ENCODE measurements around the gene RHOD.
A peak's percentile ranks its signal among the peaks of the same experiment; 100 is the strongest.

The RHOD gene

GRCh38 chr11:67022961-67023956 lies 33.4 kb upstream of the RHOD start, which contains the start of gene SYT12:
SYT12 (plus strand) TSS chr11:67023134; CDS start chr11:67030145, 7,011 bp downstream.
- peaks cover 5% of the 10 kb centered on the region for H3K4me1 ChIP-seq (ENCODE audit: control insufficient read depth, insufficient read depth, low read length)
- peak within 1 kb of the TSS; percentile 35 for H3K4me3 ChIP-seq (ENCODE audit: insufficient read depth, low read depth, low read length)
- peaks cover 44% of the 10 kb centered on the region for H3K27me3 ChIP-seq (ENCODE audit: control insufficient read depth, insufficient read depth, low read length, poor library complexity, severe bottlenecking)
- H3K27ac ChIP-seq (ENCODE audit: insufficient read depth, low read depth, low read length, poor library complexity, severe bottlenecking): no peak within 1 kb of the TSS
- WGBS, 2 experiments: 3% methylated on average over 118 of the region's 118 CpGs
- H3K9me3 ChIP-seq (ENCODE audit: control insufficient read depth, low read length): no peaks in the 10 kb centered on the region
- no peaks in the 10 kb centered on the region for H3K36me3 ChIP-seq (ENCODE audit: control insufficient read depth, insufficient read depth, low read length)

GRCh38 chr11:67023957-67024353 lies 32.7 kb upstream of the RHOD start:
- H3K27ac ChIP-seq (ENCODE audit: insufficient read depth, low read depth, low read length, poor library complexity, severe bottlenecking): no peak overlapping the region
- peaks cover 44% of the 10 kb centered on the region for H3K27me3 ChIP-seq (ENCODE audit: control insufficient read depth, insufficient read depth, low read length, poor library complexity, severe bottlenecking)
- H3K36me3 ChIP-seq (ENCODE audit: control insufficient read depth, insufficient read depth, low read length): no peaks in the 10 kb centered on the region
- peaks cover 6% of the 10 kb centered on the region for H3K4me1 ChIP-seq (ENCODE audit: control insufficient read depth, insufficient read depth, low read length)
- H3K4me3 ChIP-seq (ENCODE audit: insufficient read depth, low read depth, low read length): peak overlapping the region; percentile 35
- H3K9me3 ChIP-seq (ENCODE audit: control insufficient read depth, low read length): no peaks in the 10 kb centered on the region
- 51 to 56% methylated on average over 6 of the region's 6 CpGs for WGBS, 2 experiments

GRCh38 chr11:67024410-67024809 lies 32.2 kb upstream of the RHOD start:
- Histone ChIP-seq H3K9me3 (ENCODE audit: control insufficient read depth, low read length) (no peaks in the 10 kb centered on the region), H3K27ac (ENCODE audit: insufficient read depth, low read depth, low read length, poor library complexity, severe bottlenecking) (no peak overlapping the region), H3K4me1 (ENCODE audit: control insufficient read depth, insufficient read depth, low read length) (peaks cover 6% of the 10 kb centered on the region), H3K36me3 (ENCODE audit: control insufficient read depth, insufficient read depth, low read length) (no peaks in the 10 kb centered on the region), H3K4me3 (ENCODE audit: insufficient read depth, low read depth, low read length) (no peak overlapping the region), H3K27me3 (ENCODE audit: control insufficient read depth, insufficient read depth, low read length, poor library complexity, severe bottlenecking) (peaks cover 44% of the 10 kb centered on the region)
- 86% methylated on average over 5 of the region's 5 CpGs for whole genome bisulfite sequencing, 2 experiments

GRCh38 chr11:67024966-67025365 lies 31.7 kb upstream of the RHOD start:
- peaks cover 44% of the 10 kb centered on the region for H3K27me3 ChIP-seq (ENCODE audit: control insufficient read depth, insufficient read depth, low read length, poor library complexity, severe bottlenecking)
- 98% methylated on average over 1 of the region's 1 CpG for WGBS, 2 experiments
- H3K4me3 ChIP-seq (ENCODE audit: insufficient read depth, low read depth, low read length): no peak overlapping the region
- H3K27ac ChIP-seq (ENCODE audit: insufficient read depth, low read depth, low read length, poor library complexity, severe bottlenecking): no peak overlapping the region
- H3K9me3 ChIP-seq (ENCODE audit: control insufficient read depth, low read length): no peaks in the 10 kb centered on the region
- peaks cover 6% of the 10 kb centered on the region for H3K4me1 ChIP-seq (ENCODE audit: control insufficient read depth, insufficient read depth, low read length)
- H3K36me3 ChIP-seq (ENCODE audit: control insufficient read depth, insufficient read depth, low read length): no peaks in the 10 kb centered on the region

GRCh38 chr11:67025750-67026149 lies 30.9 kb upstream of the RHOD start:
- Histone ChIP-seq H3K36me3 (ENCODE audit: control insufficient read depth, insufficient read depth, low read length) (no peaks in the 10 kb centered on the region), H3K27me3 (ENCODE audit: control insufficient read depth, insufficient read depth, low read length, poor library complexity, severe bottlenecking) (peaks cover 44% of the 10 kb centered on the region), H3K27ac (ENCODE audit: insufficient read depth, low read depth, low read length, poor library complexity, severe bottlenecking) (no peak overlapping the region), H3K9me3 (ENCODE audit: control insufficient read depth, low read length) (no peaks in the 10 kb centered on the region), H3K4me1 (ENCODE audit: control insufficient read depth, insufficient read depth, low read length) (peaks cover 6% of the 10 kb centered on the region), H3K4me3 (ENCODE audit: insufficient read depth, low read depth, low read length) (no peak overlapping the region)
- 90 to 92% methylated on average over 7 to 8 of the region's 8 CpGs for WGBS, 2 experiments

GRCh38 chr11:67026941-67027340 lies 29.7 kb upstream of the RHOD start:
- Histone ChIP-seq H3K36me3 (ENCODE audit: control insufficient read depth, insufficient read depth, low read length) (no peaks in the 10 kb centered on the region), H3K27ac (ENCODE audit: insufficient read depth, low read depth, low read length, poor library complexity, severe bottlenecking) (no peak overlapping the region), H3K4me1 (ENCODE audit: control insufficient read depth, insufficient read depth, low read length) (peaks cover 6% of the 10 kb centered on the region), H3K4me3 (ENCODE audit: insufficient read depth, low read depth, low read length) (no peak overlapping the region), H3K27me3 (ENCODE audit: control insufficient read depth, insufficient read depth, low read length, poor library complexity, severe bottlenecking) (peaks cover 38% of the 10 kb centered on the region), H3K9me3 (ENCODE audit: control insufficient read depth, low read length) (no peaks in the 10 kb centered on the region)
- WGBS, 2 experiments: 87 to 93% methylated on average over 5 of the region's 5 CpGs

GRCh38 chr11:67027483-67027930 lies 29.1 kb upstream of the RHOD start:
- Histone ChIP-seq H3K4me1 (ENCODE audit: control insufficient read depth, insufficient read depth, low read length) (peaks cover 6% of the 10 kb centered on the region), H3K36me3 (ENCODE audit: control insufficient read depth, insufficient read depth, low read length) (no peaks in the 10 kb centered on the region), H3K9me3 (ENCODE audit: control insufficient read depth, low read length) (no peaks in the 10 kb centered on the region), H3K27ac (ENCODE audit: insufficient read depth, low read depth, low read length, poor library complexity, severe bottlenecking) (no peak overlapping the region), H3K27me3 (ENCODE audit: control insufficient read depth, insufficient read depth, low read length, poor library complexity, severe bottlenecking) (peaks cover 32% of the 10 kb centered on the region), H3K4me3 (ENCODE audit: insufficient read depth, low read depth, low read length) (no peak overlapping the region)
- WGBS, 2 experiments: 94 to 95% methylated on average over 12 of the region's 12 CpGs

- Histone ChIP-seq H3K36me3 (ENCODE audit: control insufficient read depth, insufficient read depth, low read length) (no peaks in the 10 kb centered on the region), H3K27ac (ENCODE audit: insufficient read depth, low read depth, low read length, poor library complexity, severe bottlenecking) (no peak overlapping the region), H3K4me3 (ENCODE audit: insufficient read depth, low read depth, low read length) (no peak overlapping the region), H3K4me1 (ENCODE audit: control insufficient read depth, insufficient read depth, low read length) (peaks cover 6% of the 10 kb centered on the region), H3K27me3 (ENCODE audit: control insufficient read depth, insufficient read depth, low read length, poor library complexity, severe bottlenecking) (peaks cover 26% of the 10 kb centered on the region), H3K9me3 (ENCODE audit: control insufficient read depth, low read length) (no peaks in the 10 kb centered on the region)
- WGBS, 2 experiments: 86 to 96% methylated on average over 6 of the region's 6 CpGs
These were observed 28.6 kb upstream of the RHOD start for GRCh38 chr11:67027943-67028542.

- no peak overlapping the region for H3K4me3 ChIP-seq (ENCODE audit: insufficient read depth, low read depth, low read length)
- no peak overlapping the region for H3K27ac ChIP-seq (ENCODE audit: insufficient read depth, low read depth, low read length, poor library complexity, severe bottlenecking)
- 90 to 91% methylated on average over 6 of the region's 6 CpGs for whole genome bisulfite sequencing, 2 experiments
- peaks cover 6% of the 10 kb centered on the region for H3K4me1 ChIP-seq (ENCODE audit: control insufficient read depth, insufficient read depth, low read length)
- H3K27me3 ChIP-seq (ENCODE audit: control insufficient read depth, insufficient read depth, low read length, poor library complexity, severe bottlenecking): peaks cover 15% of the 10 kb centered on the region
- H3K36me3 ChIP-seq (ENCODE audit: control insufficient read depth, insufficient read depth, low read length): no peaks in the 10 kb centered on the region
- H3K9me3 ChIP-seq (ENCODE audit: control insufficient read depth, low read length): no peaks in the 10 kb centered on the region
These were observed 27.5 kb upstream of the RHOD start for GRCh38 chr11:67029146-67029545.

GRCh38 chr11:67030976-67031375 lies 25.7 kb upstream of the RHOD start:
- H3K4me3 ChIP-seq (ENCODE audit: insufficient read depth, low read depth, low read length): no peak overlapping the region
- no peak overlapping the region for H3K27ac ChIP-seq (ENCODE audit: insufficient read depth, low read depth, low read length, poor library complexity, severe bottlenecking)
- WGBS, 2 experiments: 87 to 90% methylated on average over 9 of the region's 9 CpGs
- H3K27me3 ChIP-seq (ENCODE audit: control insufficient read depth, insufficient read depth, low read length, poor library complexity, severe bottlenecking): no peaks in the 10 kb centered on the region
- no peaks in the 10 kb centered on the region for H3K9me3 ChIP-seq (ENCODE audit: control insufficient read depth, low read length)
- no peaks in the 10 kb centered on the region for H3K36me3 ChIP-seq (ENCODE audit: control insufficient read depth, insufficient read depth, low read length)
- peaks cover 6% of the 10 kb centered on the region for H3K4me1 ChIP-seq (ENCODE audit: control insufficient read depth, insufficient read depth, low read length)

Data from ectodermal cell (in vitro differentiated cells).